ENCODE data around the gene SMLR1.

DNA sequence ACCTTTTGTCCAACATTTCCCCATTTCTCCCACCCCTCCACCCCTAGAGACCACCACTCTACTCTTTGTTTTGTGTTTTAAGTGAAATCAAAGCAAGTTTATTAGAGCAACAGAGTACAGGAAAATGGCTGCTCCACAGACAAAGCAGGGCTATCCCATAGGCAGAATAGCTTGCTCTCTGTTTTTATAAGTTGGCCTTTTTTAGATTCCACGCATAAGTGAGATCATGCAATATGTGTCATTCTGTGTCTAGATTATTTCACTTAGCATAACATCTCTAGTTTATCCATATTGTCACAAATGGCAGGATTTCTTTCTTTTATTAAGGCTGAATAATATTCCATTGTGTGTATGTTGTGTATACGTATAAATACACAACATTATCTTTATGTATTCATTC is 30.1 kb upstream of the SMLR1 start:
- TF ChIP-seq, protein P1, sequence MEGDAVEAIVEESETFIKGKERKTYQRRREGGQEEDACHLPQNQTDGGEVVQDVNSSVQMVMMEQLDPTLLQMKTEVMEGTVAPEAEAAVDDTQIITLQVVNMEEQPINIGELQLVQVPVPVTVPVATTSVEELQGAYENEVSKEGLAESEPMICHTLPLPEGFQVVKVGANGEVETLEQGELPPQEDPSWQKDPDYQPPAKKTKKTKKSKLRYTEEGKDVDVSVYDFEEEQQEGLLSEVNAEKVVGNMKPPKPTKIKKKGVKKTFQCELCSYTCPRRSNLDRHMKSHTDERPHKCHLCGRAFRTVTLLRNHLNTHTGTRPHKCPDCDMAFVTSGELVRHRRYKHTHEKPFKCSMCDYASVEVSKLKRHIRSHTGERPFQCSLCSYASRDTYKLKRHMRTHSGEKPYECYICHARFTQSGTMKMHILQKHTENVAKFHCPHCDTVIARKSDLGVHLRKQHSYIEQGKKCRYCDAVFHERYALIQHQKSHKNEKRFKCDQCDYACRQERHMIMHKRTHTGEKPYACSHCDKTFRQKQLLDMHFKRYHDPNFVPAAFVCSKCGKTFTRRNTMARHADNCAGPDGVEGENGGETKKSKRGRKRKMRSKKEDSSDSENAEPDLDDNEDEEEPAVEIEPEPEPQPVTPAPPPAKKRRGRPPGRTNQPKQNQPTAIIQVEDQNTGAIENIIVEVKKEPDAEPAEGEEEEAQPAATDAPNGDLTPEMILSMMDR (conservative IDR thresholded peaks at IDR 0.05; ENCODE audit: low read depth, low read length): no peak
- TF ChIP-seq EZH2 (IDR thresholded peaks at IDR 0.05; ENCODE audit: borderline replicate concordance, low read depth, low read length, poor library complexity, severe bottlenecking): no peak
